Effector CD8-positive, alpha-beta T cell (primary cell): ENCODE measurements around the gene ASXL2.
"Not testable (repeated sequence)": the region's sequence is repeated elsewhere in the genome, so short reads cannot be mapped to it uniquely, and the experiment has no call there.

Source experiments
- DNase-seq: peaks from one replicate; lab custom pipeline; 2025; lab: John Stamatoyannopoulos, UW

Gene ASXL2

DNA sequence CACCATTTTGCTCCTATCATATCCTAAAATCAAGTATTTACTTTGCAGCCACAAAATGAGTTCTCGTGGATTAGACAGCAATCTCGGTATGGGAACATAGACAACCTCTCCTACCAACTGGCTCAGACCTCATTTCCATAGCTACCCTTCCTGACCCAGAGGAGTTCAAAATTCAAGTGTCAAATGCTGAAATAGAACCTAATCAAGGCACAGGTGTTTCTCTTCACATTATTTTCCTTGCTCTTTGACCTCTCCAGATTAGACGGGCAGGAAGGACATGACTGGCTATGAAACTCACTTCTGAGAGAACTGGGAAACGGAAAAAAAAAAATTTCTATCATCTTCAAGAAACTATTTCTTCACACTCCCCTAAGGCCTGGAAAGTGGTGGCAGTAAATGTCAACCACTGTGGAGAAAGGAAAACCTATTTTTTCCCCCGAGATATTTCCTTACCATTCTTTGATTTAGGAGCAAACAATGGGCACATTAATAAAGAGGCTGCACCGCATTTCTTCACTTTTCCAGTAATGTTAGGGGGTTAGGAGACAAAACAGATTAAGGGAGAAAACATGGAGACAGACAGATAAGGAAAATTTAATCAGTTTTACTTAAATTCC, 141.3 kb downstream of the ASXL2 start:
- no peak for DNase-seq

DNA sequence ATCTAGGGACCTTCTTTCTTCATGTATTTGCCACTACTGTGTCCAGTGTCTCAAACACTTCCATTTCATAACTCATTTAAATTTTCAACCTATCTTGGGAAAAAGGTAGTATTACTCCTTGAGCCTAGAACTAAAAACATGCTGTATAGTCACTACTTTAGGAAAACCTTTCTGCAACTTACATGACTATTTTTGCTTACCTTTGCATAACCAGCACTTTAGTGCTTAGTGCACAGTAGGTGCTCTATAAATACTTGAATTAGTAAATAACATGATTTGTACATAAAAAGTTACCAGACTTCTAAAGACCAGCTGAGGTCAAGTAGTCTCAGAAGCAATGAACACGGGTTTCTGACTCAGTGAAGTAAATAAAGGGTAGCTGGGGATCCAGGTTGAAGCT, 142.5 kb downstream of the ASXL2 start:
- no peak for DNase-seq

DNA sequence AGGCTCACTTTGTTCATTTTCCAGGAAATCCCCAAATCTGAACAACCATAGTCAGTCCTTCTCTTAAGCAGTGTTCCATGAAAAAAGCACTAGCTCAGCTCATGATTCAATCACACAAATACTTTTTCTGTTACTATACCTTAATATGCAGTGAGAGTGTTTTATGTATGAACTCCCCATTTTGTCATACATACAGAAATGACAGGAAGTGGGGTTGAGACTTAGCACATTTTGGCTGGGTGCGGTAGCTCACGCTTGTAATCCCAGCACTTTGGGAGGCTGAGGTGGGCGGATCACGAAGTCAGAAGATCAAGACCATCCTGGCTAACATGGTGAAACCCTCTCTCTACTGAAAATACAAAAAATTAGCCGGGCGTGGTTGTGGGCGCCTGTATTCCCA, 149.7 kb downstream of the ASXL2 start:
- no peak for DNase-seq

DNA sequence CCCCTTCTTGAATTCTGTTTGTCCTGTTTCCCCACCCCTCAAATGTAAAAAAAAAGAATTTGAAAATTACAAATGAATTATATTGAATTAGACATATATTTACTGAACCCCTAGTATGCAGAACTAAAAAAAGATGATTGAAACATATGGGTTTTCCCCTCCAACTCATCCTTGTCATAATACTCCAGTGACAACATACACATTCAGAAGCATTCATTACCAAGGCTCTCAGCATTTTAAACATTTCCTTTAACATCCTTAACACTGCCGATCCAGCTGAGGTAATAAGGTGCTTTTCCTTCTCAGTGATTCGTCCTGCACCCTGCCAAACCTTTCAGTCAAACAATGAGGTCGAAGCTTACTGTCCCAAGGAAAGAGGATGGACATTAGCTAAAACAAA, 151.8 kb downstream of the ASXL2 start:
- no peak for DNase-seq

DNA sequence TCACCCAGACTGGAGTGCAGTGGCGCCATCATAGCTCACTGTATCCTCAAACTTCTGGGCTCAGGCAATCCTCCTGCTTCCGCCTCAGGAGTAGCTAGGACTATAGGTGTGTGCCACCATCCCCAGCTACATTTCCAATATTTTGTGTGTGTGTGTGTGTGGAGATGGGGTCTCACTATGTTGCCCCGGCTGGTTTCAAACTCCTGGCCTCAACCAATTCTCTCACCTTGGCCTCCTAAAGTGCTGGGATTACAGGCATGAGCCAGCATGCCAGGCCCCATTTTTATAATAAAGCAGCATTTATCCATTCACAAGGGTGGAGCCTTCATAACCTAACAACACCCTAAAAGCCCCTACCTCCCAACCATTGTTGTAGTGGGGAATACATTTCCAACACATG, 152.4 kb downstream of the ASXL2 start:
- no peak for DNase-seq

DNA sequence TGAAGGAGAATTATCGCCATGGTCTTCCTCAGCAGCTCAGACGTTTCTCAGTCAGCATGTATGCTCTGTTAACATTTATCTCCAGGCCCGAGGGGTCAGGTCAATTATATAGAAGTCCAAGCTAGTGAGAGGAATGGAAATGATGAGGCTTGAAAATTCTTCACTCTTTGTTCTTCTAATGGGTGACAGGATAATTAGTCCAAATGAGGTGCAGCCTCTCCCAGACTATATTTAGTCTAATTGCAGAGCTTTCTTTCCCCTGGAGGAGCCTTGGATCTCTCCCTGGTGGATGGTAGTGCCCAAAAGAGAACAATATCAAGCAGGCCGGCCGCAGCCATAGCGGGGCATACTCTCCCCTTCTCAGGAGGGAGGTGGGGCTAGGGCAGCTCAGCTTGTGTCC, 153.5 kb downstream of the ASXL2 start:
- DNase-seq: no peak

DNA sequence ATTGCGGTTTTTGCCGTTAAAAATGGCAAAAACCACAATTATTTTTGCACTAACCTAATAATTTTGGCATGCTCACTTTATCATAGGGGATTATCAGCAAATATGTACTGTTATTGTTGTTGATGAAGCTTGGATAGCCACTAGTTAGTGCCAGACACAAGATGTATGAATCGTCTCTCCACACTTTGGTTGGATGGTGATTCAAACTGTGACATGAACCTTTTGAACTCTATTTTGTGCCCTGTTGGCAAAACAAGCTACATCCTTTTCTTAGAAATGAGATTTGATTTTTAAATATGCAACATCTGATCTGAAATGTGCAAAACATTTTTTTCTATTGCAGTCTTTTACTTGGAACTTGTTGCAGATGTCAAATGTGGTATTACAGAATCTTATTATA, 156.1 kb downstream of the ASXL2 start:
- DNase-seq: no peak

DNA sequence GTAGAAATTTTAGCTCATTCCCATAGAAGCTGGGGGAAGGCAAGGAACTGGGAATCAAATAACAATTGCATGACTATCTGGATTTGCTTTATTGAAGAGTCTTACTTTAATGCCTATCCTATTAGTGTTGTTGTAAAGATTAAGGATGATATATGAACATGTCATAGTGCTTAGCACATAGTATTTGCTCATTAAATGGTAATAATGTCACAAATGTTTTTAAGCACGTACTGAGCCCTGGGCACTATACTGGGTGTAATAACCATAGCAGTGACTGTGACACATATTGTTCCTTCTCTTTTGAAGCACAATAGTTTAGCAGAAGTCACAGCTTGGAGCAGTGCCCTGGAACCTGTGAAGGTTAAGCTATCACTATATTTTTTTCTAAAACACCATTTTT, 157.7 kb downstream of the ASXL2 start:
- no peak for DNase-seq

DNA sequence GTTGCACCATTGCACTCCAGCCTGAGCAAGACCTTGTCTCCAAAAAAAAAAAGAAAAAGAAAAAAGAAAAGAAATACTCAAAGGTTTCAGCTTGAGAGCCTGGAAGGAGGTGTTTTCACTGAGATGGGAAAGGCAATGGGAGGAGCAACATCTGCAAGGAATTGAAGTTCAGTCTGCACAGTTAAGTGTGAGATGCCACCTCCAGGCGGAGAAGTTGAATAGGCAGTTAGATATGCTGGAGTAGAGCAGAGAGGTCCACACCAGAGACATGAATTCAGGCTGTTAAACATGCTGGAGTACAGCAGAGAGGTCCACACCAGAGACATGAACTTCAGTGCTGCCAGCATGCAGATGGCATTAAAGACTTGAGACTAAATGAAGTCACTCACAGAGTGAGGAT, 163.5 kb downstream of the ASXL2 start:
- DNase-seq: no peak

DNA sequence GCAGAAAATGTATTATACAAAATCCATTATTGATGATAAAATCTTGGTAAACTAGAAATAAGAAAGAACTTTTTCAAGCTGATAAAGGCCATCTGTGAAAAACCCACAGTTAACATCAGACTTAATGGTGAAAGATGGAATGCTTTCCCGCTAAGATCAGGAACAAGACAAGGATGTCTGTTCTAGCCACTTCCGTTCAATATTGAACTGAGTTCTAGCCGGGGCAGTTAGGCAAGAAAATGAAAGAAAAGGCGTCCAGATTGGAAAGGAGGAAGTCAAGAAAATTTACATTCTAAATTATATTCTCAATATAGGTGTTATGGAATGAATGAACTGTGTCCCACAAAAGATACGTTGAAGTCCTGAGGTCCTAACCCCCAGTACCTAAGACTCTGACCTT, 165.8 kb downstream of the ASXL2 start:
- no peak for DNase-seq

DNA sequence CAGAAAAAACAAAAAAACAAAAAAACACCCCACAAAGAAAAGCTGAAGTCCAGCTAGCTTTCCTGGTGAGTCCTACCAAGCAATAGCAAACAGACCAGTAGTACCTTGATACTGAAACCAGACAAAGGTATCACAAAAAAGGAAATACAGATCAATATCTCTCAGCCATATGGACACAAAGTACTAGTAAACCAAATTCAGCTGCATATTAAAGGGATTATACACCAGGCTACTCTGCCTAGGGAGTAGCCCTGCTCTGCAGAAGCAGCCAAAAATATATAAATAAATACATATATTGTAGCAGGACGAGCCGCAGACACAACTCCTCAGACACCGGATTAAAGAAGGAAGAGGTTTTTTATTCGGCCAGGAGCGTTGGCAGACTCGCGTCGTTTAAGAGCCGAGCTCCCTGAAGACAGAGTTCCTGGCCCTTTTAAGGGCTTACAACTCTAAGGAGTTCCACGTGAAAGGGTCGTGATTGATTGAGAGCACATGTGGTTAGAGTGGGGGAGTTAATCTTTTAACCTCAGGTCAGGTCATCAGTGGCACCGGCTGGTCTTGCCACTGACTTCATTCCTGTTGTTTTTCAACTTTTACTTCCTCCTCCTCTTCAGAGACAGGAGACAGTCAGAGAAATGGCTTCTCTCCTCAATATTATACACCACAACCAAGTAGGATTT, 166.5 kb downstream of the ASXL2 start:
- DNase-seq: no peak

DNA sequence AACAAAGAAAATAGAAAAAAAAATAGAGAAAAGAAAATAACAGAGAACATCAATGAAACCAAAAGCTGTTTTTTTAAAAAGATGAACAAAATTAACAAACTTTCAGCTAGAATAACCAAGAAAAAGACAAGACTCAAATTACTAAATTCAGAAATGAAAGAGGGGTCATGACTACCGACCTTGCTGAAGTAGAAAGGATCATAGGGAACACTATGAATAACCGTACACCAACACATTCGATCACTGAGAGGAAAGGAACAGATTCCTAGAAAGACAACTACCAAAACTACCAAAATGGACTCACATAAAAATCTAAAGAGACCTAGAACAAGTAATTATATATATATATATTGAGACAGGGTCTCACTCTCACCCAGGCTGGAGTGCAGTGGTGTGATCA, 167.5 kb downstream of the ASXL2 start:
- DNase-seq: no peak

DNA sequence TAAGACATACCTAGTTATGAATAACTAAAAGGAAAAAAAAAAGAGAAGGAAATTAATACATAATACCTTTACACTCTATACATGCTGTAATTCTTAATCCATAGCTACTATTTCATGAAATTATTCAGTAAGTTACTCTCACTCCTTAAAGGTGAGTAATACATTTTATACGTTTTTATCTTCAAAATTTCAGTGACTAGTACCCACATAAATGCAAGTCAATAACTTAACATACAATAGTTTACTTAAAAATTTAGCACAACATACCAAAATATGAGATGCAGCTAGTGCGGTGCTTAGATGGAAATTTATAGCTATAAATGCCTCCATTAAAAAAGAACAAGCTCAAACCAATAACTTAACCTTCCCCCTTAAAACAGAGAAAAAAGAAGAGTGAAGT, 168.9 kb downstream of the ASXL2 start:
- no peak for DNase-seq

DNA sequence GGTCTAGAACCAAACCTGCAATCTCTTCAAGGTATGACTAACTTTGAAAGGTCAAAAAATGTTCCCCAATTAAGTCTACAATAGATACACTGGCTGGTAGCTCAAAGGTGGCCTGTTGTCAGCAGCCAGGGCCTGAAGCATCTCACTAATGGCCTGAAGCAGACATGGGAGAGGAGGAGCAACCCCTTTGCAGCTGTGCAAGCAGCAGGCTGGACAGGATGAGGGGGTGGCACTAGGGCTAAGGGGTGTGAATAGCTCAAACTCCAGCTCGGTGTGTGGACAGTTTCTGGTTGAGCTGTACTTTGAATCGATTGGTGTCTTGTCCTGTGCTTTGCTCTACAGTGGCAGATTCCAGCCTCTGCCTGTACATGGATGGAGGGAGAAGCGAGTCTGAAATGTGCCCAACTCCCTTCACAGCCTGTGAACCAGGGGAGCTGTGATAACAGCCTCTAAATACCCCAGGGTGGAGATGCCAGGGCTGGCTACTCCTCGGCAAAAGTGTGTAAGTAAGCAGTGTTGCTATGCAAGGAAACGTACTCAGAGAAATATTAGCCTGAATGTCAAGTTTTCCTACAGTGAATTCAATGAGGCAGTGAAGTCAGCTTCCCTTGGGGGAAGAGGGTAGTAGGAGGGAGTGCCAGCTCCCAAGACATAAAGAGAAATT, 170.2 kb downstream of the ASXL2 start:
- DNase-seq: no peak

DNA sequence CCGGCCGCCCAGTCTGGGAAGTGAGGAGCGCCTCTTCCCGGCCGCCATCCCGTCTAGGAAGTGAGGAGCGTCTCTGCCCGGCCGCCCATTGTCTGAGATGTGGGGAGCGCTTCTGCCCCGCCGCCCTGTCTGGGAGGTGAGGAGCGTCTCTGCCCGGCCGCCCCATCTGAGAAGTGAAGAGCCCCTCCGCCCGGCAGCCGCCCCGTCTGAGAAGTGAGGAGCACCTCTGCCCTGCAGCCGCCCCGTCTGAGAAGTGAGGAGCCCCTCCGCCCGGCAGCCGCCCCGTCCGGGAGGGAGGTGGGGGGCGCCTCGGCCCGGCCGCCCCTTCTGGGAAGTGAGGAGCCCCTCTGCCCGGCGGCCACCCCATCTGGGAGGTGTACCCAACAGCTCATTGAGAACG, 172.7 kb downstream of the ASXL2 start:
- DNase-seq: not testable (repeated sequence)

DNA sequence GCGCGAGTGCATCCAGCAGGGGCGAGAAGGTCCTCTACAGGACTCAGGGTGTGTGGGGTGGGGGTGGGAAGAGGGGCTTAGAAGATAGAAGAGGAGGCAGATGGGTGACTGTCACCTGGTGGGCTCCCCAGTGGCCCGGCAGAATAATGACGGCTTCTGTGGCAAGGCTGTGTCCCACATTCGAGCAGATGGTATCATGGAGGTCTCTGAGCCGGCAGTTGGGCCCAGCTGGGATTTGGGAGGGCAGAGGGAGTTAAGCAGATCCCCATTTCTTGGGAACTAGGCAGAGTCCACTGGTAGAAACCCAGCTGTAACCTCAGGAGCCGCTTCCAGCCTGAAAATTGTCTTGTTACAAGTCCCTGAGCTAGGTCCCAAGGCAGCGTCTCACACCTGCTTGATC, 176.5 kb downstream of the ASXL2 start:
- DNase-seq: no peak

DNA sequence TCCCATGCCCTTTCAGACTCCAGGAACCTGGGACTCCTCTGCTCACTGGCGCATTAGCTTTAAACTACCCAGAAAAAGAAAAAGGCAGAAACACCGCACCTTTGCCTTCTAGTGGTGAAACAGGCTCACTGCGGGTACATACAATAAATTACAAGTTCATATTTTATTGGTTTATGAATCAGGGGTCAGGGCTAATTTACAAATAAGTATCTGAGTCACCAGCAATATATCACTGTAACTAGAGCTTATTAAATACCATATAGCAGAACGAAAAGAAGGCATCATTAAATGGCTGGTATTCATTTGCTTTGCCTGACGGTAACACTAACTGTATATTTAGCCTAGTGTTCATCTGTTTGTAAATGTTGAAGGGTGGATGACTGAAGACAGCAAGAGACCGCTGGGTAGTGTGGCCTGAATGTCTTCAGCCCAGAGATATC, 178.0 kb downstream of the ASXL2 start:
- DNase-seq: no peak

DNA sequence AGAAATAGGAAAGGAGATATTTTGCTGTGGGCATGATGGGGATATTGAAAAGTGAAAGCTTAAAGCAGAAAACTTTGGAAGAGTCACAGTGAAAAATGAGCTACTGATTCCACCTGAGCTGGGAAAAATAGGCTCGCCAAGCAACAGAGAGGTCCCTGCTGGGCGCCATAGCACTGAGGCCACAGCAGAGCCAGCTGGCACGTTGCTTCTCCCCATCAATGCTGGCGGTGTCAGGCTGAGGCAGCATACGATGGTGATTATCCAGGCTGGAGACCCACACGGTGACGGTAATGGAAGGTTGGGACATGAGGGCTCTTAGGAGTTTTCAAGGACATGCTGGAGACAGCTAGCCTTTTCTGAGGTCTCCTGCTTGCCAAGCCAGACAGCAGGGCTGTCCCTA, 179.1 kb downstream of the ASXL2 start:
- DNase-seq: no peak

DNA sequence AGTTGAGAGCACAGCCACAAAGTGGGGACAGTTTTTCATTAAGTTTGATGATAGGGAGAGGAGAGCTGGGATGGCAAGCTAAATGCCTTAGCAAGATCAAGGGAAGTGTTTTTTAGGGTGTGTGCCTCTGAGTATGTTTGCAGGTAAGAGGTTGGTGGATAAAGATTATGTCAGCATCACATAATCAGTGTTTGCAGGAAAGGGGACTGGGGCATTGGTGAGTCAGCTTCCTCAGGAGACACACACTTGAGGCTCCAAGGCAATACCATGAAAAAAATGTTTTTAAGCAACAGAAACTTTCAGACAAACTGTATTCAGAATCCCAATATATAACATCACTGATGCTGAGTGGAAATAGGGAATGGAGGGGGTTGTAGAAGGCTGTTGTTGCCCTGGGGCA, 179.5 kb downstream of the ASXL2 start:
- no peak for DNase-seq

DNA sequence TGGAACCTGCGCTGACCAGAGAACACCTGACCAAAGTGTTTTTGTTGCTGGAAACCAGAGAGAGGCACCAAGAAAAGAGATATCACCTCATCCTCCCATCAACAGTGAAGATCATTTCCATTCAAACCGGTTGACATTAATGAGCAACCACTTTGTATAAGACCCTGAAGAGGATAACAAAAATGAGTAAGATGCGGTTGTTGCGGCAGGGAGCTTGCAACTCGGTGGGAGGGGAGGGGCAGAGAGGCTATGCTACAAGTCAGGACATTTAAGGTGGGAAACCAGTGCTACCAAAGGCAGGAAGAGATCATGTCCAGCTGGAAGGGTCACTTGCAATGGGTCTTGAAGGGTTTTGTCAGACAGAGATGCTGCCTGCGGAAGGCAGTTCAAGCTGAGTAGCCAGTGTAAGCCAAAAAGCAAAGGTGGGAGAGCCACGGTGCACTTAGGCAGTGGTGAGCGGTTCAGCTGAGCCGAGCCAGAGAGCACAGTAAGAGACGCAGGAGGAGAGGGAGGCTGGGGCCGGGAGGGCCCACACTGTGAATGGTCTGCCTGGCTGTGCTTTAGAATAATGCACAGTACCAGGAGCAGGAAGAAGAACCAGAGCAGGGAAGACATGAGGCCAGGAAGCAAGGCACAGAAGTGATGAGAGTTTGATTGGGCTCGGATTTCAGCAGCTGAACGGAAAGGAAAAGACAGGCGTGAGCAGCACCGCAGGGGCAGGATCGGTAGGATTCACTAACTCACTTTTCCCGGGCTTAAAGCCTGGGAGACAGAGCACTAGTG, 180.5 kb downstream of the ASXL2 start:
- DNase-seq: no peak

DNA sequence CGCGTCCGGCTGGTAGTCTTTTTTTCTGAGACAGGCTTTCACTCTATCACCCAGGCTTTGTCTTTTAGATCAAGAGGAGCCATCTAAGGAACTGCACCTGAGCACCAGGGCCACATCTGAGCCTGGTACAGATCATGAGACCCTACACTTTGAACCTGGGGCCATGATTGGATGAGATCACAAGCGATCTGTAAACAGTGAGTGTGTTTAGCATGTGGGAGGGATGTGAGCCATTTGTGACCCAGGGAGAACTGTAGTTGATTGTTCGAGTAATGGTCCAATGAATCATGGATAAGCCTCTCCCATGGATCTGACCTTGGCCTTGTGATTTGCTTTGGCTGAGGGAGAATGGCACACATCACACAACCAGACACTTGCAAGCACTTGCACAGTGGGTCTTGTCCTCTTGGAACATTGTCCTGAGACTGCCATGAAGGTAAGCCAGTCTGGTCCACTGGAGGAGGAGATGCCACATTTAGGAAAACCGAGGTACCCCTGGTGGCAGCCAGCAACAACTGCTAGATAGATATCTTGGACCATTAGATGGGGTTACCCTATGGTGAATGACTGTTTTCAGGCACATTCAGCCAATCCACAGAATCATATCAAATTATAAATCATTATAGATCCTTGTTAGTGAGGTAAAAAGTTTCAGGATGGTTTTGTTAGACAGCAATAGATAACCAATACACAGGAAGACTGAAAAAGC, 185.4 kb downstream of the ASXL2 start:
- DNase-seq: no peak

DNA sequence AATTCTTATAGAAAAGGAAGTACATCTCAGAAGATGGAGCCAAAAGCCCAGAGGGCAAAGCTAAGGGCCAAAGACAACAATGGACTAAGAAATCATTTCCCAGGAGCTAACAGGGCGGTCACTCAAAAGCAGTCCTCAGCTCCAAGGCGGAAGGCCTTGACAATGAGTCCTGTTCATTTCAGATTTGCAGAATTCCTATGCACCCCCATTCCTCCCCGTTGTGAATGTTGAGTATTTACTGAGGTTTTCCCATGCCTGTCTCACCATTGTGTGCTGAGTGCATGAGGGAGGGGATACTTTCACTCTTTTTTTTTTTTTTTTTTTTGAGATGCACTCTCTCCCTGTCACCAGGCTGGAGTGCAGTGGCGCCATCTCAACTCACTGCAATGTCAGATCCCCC, 186.1 kb downstream of the ASXL2 start:
- no peak for DNase-seq
